HEK293T (cell line): Measurements from ENCODE around the gene ABLIM2.

Experiments
- ARNT ChIP-seq: fragments of 450-650 bp; IDR thresholded peaks from 2 replicates; pipeline ENCODE4 v1.6.1; 2017; ENCODE audit warnings: mild to moderate bottlenecking
- CTBP1 ChIP-seq: fragments of 450-650 bp; IDR thresholded peaks from 2 replicates; pipeline ENCODE4 v1.6.1; 2016; ENCODE audit warnings: borderline replicate concordance
- FOXK2 ChIP-seq: fragments of 450-650 bp; IDR thresholded peaks from 2 replicates; pipeline ENCODE4 v1.6.1; 2016; ENCODE audit warnings: mild to moderate bottlenecking
- FOXM1 ChIP-seq: fragments of 450-650 bp; IDR thresholded peaks from 2 replicates; pipeline ENCODE4 v1.6.1; 2017; ENCODE audit warnings: mild to moderate bottlenecking, borderline replicate concordance
- ZNF384 ChIP-seq: fragments of 450-650 bp; IDR thresholded peaks from 2 replicates; pipeline ENCODE4 v1.6.1; 2016

- TF ChIP-seq ARNT (no peak), ZNF384 (no peak), FOXK2 (no peak), FOXM1 (no peak), CTBP1 (no peak)
Measured at GRCh38 chr4:8176547-8177399, 18.2 kb upstream of the ABLIM2 start.
